CD4-positive, alpha-beta T cell treated with Interleukin-10 for 1 hour (primary cell): ENCODE measurements around the gene PRUNE1.

Experiments used
- DNase-seq: peaks from one replicate; pipeline ENCODE4 v3.0.0-alpha.2; 2020

The PRUNE1 gene

GRCh38 chr1:150979092-150980056, 28.9 kb upstream of the PRUNE1 start:
- DNase-seq: peak; percentile 92

GRCh38 chr1:150981177-150981804, 27.0 kb upstream of the PRUNE1 start:
- no peak for DNase-seq

- no peak for DNase-seq
Observed at GRCh38 chr1:150981805-150982712, 26.2 kb upstream of the PRUNE1 start, which contains the start of gene ANXA9. TSS of gene ANXA9 (plus strand) at chr1:150982292. CDS start at chr1:150983106, 814 bp downstream.

- DNase-seq: no peak
Observed at GRCh38 chr1:150985179-150985825, 22.9 kb upstream of the PRUNE1 start.

GRCh38 chr1:150987924-150988323, 20.3 kb upstream of the PRUNE1 start:
- DNase-seq: no peak

- no peak for DNase-seq
Observed at GRCh38 chr1:150992626-150993025, 15.6 kb upstream of the PRUNE1 start.

- DNase-seq: no peak
Observed at GRCh38 chr1:150994248-150994647, 14.0 kb upstream of the PRUNE1 start.

GRCh38 chr1:150995460-150995859, 12.8 kb upstream of the PRUNE1 start:
- DNase-seq: no peak

GRCh38 chr1:150995896-150996295, 12.4 kb upstream of the PRUNE1 start:
- peak; percentile 58 for DNase-seq

- DNase-seq: no peak
Observed at GRCh38 chr1:150997126-150997872, 10.9 kb upstream of the PRUNE1 start.

GRCh38 chr1:150997949-150998348, 10.3 kb upstream of the PRUNE1 start:
- no peak for DNase-seq

GRCh38 chr1:150999051-150999674, 9.1 kb upstream of the PRUNE1 start:
- no peak for DNase-seq

- no peak for DNase-seq
Observed at GRCh38 chr1:150999926-151000325, 8.3 kb upstream of the PRUNE1 start.

- DNase-seq: no peak
Observed at GRCh38 chr1:151000408-151000807, 7.8 kb upstream of the PRUNE1 start.

- DNase-seq: no peak
Observed at GRCh38 chr1:151001602-151002001, 6.6 kb upstream of the PRUNE1 start.

- DNase-seq: no peak
Observed at GRCh38 chr1:151002051-151002450, 6.2 kb upstream of the PRUNE1 start.

GRCh38 chr1:151002611-151003010, 5.6 kb upstream of the PRUNE1 start:
- no peak for DNase-seq

GRCh38 chr1:151003180-151003579, 5.1 kb upstream of the PRUNE1 start:
- DNase-seq: peak; percentile 51

- DNase-seq: no peak
Observed at GRCh38 chr1:151005729-151006319, 2.4 kb upstream of the PRUNE1 start.

- peak; percentile 53 for DNase-seq
Observed at GRCh38 chr1:151006327-151007052, 1.8 kb upstream of the PRUNE1 start, which contains the start of gene MINDY1. TSS of gene MINDY1 (minus strand) at chr1:151006902. CDS start at chr1:151002617, 4,285 bp downstream.
